Left ventricle myocardium inferior (tissue), 1 donor: Measurements from ENCODE around the gene MTRF1L. TPM values are rescaled to one million over a fixed set of nuclear protein-coding genes. Genes with fewer than 3 reads are reported as not detected.
"Not testable (repeated sequence)": the region's sequence is repeated elsewhere in the genome, so short reads cannot be mapped to it uniquely, and the experiment has no call there.

Experiments
- DNase-seq: peaks from one replicate; pipeline ENCODE4 v3.0.0-alpha.2; 2020
- H3K27ac ChIP-seq: fragments of 200-600 bp; replicated peaks from 2 replicates; pipeline ENCODE4 v1.8.0; 2021
- H3K27me3 ChIP-seq: fragments of 200-600 bp; 2 replicates; pipeline ENCODE4 v1.8.0; 2021; ENCODE audit warnings: low read depth
- H3K36me3 ChIP-seq: fragments of 200-600 bp; 2 replicates; pipeline ENCODE4 v1.8.0; 2021
- H3K4me1 ChIP-seq: fragments of 200-600 bp; 2 replicates; pipeline ENCODE4 v1.8.0; 2021
- H3K4me3 ChIP-seq: fragments of 200-600 bp; 2 replicates; pipeline ENCODE4 v1.8.0; 2021; ENCODE audit warnings: mild to moderate bottlenecking, moderate library complexity
- H3K9me3 ChIP-seq: fragments of 200-600 bp; replicated peaks from 2 replicates; pipeline ENCODE4 v1.8.0; 2021
- intact Hi-C: fragments of 100-400 bp; cut with micrococcal nuclease; formaldehyde crosslinking; loops from one replicate; pipeline ENCODE4 v1.11.0; 2022
- total RNA-seq: library from RNA; stranded (reverse); fragmentation: NEBNext Ultra II Directional; extraction: Animal tissue kit (Norgen Biotek cat#: 25700); gene quantifications from one replicate; pipeline ENCODE4 v1.2.1, GENCODE V29; 2021
- TF ChIP-seq, protein P1 (sequence below): fragments of 200-600 bp; IDR thresholded peaks from 2 replicates; pipeline ENCODE4 v1.8.0; 2021; ENCODE audit warnings: antibody characterized with exemption, mild to moderate bottlenecking, borderline replicate concordance
- donor health status: DM: no; HTN: yes; CAD: no; lungs with severe emphysema.

The MTRF1L gene
- total RNA-seq, 1 donor from 2014 or later = 30.9 TPM

DNA sequence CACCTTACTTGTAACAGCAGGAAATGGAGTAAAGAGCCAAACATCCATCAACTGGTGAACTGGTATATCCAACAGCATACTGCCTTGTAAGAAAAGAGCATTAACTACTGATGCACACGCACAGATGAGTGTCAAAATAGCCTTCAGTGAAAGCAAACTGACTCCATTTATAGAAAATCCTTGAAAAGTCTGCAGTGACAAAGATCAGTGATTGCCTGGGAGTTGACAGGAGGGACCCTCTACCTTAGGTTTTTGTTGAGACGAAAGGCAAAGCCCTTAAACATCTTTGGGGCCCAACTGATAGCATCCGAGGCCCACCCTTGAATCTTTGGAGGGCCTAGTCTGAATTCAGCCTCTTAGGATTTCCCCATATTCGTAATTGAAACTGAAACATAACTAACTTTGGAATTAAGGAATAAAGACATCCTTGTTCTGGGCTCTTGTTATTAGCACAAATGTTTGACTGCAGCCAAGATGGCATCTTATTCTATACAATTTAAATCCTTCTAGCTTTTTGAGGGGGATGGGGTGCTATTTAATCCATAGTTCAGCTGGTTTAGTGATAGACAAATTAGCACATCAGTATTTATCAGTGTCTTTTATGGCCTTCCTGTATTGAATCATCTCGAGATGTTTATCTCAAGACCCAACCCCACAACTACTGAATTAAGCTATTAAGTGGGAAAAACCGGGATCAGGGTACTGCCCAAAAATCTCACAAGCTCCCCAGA is 32.7 kb downstream of the MTRF1L start:
- no peak overlapping the region for H3K4me3 ChIP-seq
- no peaks in the 10 kb centered on the region for H3K27me3 ChIP-seq
- TF ChIP-seq, protein P1, sequence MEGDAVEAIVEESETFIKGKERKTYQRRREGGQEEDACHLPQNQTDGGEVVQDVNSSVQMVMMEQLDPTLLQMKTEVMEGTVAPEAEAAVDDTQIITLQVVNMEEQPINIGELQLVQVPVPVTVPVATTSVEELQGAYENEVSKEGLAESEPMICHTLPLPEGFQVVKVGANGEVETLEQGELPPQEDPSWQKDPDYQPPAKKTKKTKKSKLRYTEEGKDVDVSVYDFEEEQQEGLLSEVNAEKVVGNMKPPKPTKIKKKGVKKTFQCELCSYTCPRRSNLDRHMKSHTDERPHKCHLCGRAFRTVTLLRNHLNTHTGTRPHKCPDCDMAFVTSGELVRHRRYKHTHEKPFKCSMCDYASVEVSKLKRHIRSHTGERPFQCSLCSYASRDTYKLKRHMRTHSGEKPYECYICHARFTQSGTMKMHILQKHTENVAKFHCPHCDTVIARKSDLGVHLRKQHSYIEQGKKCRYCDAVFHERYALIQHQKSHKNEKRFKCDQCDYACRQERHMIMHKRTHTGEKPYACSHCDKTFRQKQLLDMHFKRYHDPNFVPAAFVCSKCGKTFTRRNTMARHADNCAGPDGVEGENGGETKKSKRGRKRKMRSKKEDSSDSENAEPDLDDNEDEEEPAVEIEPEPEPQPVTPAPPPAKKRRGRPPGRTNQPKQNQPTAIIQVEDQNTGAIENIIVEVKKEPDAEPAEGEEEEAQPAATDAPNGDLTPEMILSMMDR = no peak
- intact Hi-C loops = no loop called here
- peaks cover 57% of the 10 kb centered on the region for H3K36me3 ChIP-seq
- H3K4me1 ChIP-seq = no peaks in the 10 kb centered on the region
- H3K9me3 ChIP-seq = peaks cover 21% of the 10 kb centered on the region
- DNase-seq = no peak
- H3K27ac ChIP-seq = no peak overlapping the region

DNA sequence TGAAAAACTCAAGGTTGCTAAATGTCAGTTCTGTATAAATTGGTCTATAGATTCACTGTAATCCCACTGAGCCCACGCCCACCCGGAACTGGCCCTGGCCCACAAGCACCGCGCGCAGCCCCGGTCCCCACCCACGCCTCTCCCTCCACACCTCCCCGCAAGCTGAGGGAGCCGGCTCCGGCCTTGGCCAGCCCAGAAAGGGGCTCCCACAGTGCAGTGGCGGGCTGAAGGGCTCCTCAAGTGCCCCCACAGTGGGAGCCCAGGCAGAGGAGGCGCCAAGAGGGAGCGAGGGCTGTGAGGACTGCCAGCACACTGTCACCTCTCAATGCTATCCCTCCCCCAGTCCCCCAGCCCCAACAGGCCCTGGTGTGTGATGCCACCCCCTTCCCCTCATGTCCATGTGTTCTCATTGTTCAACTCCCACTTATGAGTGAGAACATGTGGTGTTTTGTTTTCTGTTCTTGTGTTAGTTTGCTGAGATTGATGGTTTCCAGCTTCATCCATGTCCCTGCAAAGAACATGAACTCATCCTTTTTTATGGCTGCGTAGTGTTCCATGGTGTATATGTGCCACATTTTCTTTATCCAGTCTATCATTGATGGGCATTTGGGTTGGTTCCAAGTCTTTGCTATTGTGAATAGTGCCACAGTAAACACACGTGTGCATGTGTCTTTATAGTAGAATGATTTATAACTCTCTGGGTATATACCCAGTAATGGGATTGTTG is 36.2 kb downstream of the MTRF1L start:
- intact Hi-C loops = not testable (repeated sequence)

DNA sequence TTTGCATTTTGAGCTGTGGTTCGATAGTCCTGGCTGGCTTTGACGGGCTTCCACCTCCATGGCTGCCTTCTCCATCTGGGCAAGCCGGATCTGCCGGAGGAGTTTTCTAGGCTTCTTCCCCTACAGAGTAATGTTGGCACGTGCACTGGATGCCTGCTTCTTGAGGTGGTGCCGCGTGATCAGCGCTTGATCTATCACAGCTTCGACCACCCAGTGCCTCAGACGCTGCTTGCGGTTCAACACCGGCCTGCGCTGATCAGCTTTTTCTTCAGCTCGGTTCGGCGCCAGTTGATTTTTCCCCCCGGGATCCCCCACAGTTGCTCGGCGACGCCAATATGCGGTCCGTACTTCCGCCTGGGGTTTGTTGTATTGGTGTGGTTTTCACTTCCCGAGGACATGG is 43.2 kb downstream of the MTRF1L start:
- Histone ChIP-seq H3K27ac (no peak overlapping the region), H3K4me1 (no peaks in the 10 kb centered on the region), H3K36me3 (no peaks in the 10 kb centered on the region), H3K9me3 (peaks cover 12% of the 10 kb centered on the region), H3K27me3 (peaks cover 7% of the 10 kb centered on the region), H3K4me3 (no peak overlapping the region)
- no peak for DNase-seq
- TF ChIP-seq, protein P1 = no peak
- intact Hi-C loops = no loop called here

More for the DNA sequence above, 36.2 kb downstream of the MTRF1L start:
- peaks cover 22% of the 10 kb centered on the region for H3K36me3 ChIP-seq
- DNase-seq, H3K4me1 ChIP-seq, H3K27me3 ChIP-seq, H3K27ac ChIP-seq, H3K4me3 ChIP-seq: not testable (repeated sequence)
- H3K9me3 ChIP-seq = peaks cover 24% of the 10 kb centered on the region

DNA sequence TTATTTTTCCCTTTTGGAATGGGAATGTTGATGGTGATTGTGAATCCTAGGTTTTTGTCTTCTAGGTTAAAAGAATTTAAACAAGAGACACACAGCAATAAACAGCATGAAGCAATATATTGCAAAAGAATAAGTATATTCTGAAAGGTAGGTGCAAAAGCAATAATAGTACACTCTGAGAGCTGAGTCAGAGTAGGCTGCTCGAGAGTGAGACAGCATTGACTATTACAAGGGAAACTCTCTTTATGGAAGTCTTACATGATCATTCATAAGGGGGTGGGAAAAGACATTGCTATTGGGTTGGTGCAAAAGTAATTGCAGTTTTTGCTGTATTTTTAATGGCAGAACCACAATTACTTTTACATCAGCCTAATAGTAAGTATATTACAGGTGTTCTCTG is 44.7 kb downstream of the MTRF1L start:
- TF ChIP-seq, protein P1 = no peak
- Histone ChIP-seq H3K4me1 (no peaks in the 10 kb centered on the region), H3K27me3 (peaks cover 7% of the 10 kb centered on the region), H3K36me3 (no peaks in the 10 kb centered on the region), H3K27ac (no peak overlapping the region), H3K9me3 (peaks cover 12% of the 10 kb centered on the region), H3K4me3 (no peak overlapping the region)
- intact Hi-C loops = no loop called here
- DNase-seq = no peak

DNA sequence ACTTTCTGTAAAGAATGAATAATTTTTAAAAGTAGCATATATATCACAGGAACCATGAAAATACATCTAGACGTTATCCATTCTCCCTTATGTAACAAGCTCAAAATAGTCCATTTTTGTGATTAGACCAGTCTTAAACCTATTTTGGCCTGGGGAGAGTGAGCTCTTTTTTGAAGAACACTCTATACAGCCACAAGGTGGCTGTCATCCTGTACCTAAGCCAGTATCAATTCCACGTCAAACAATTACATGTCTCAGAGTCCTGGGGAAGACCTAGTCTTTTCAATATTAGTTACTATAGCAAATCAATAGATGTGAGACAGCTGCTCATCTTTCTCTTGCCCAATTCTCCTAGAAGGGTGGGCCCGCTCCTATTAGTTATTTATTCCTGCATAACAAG is 48.1 kb downstream of the MTRF1L start:
- no peak for DNase-seq
- peaks cover 30% of the 10 kb centered on the region for H3K27me3 ChIP-seq
- intact Hi-C loops = no loop called here
- TF ChIP-seq, protein P1 = no peak
- no peaks in the 10 kb centered on the region for H3K36me3 ChIP-seq
- no peak overlapping the region for H3K27ac ChIP-seq
- peaks cover 12% of the 10 kb centered on the region for H3K9me3 ChIP-seq
- H3K4me3 ChIP-seq = no peak overlapping the region
- no peaks in the 10 kb centered on the region for H3K4me1 ChIP-seq
